ENCODE results near the gene IRAK1. TPM values are rescaled to one million over a fixed set of nuclear protein-coding genes. Genes with fewer than 3 reads are reported as not detected.

Gene IRAK1
- polyA plus RNA-seq, 3 donors = 53.8 to 92.1 (median 68.1) TPM

- no peak overlapping the region for H3K27ac ChIP-seq (ENCODE audit: low read depth, low read length)
- WGBS, 3 donors = 84 to 96% (median 94%) methylated on average over 14 to 15 of the region's 15 CpGs
Observed at GRCh38 chrX:154024271-154024670, 4.6 kb upstream of the IRAK1 start.

- H3K27ac ChIP-seq (ENCODE audit: low read depth, low read length) = no peak overlapping the region
- 68 to 76% (median 74%) methylated on average over 23 to 27 of the region's 27 CpGs for WGBS, 3 donors
Observed at GRCh38 chrX:154023276-154024000, 3.7 kb upstream of the IRAK1 start.

GRCh38 chrX:154022108-154022507 is 2.4 kb upstream of the IRAK1 start:
- 68 to 92% (median 84%) methylated on average over 5 of the region's 5 CpGs for WGBS, 3 donors
- H3K27ac ChIP-seq (ENCODE audit: low read depth, low read length) = no peak overlapping the region

- H3K27ac ChIP-seq (ENCODE audit: low read depth, low read length) = no peak overlapping the region
- WGBS, 3 donors = 51 to 75% (median 73%) methylated on average over 9 to 11 of the region's 11 CpGs
Observed at GRCh38 chrX:154021131-154021611, 1.5 kb upstream of the IRAK1 start.

- peak overlapping the region; percentile 68 for H3K27ac ChIP-seq (ENCODE audit: low read depth, low read length)
- 49 to 66% (median 65%) methylated on average over 8 to 9 of the region's 9 CpGs for WGBS, 3 donors
Observed at GRCh38 chrX:154020536-154021115, 924 bp upstream of the IRAK1 start.

- H3K27ac ChIP-seq (ENCODE audit: low read depth, low read length) = peak overlapping the region; percentile 55
- WGBS, 3 donors = 1 to 30% (median 2%) methylated on average over 16 to 45 of the region's 45 CpGs
Observed at GRCh38 chrX:154019061-154019621, 561 bp downstream of the IRAK1 start.

GRCh38 chrX:154018518-154019060 is 1.1 kb downstream of the IRAK1 start:
- 62 to 76% (median 73%) methylated on average over 5 to 15 of the region's 15 CpGs for WGBS, 3 donors
- no peak overlapping the region for H3K27ac ChIP-seq (ENCODE audit: low read depth, low read length)

GRCh38 chrX:154017766-154018517 is 1.8 kb downstream of the IRAK1 start:
- H3K27ac ChIP-seq (ENCODE audit: low read depth, low read length) = no peak overlapping the region
- WGBS, 3 donors = 85 to 96% (median 87%) methylated on average over 16 to 26 of the region's 26 CpGs

GRCh38 chrX:154016366-154017076 is 3.2 kb downstream of the IRAK1 start:
- H3K27ac ChIP-seq (ENCODE audit: low read depth, low read length) = no peak overlapping the region
- 87 to 94% (median 90%) methylated on average over 22 to 24 of the region's 24 CpGs for WGBS, 3 donors

- H3K27ac ChIP-seq (ENCODE audit: low read depth, low read length) = no peak overlapping the region
- 70 to 86% (median 84%) methylated on average over 11 to 16 of the region's 16 CpGs for WGBS, 3 donors
Observed at GRCh38 chrX:154015581-154016264, 4.0 kb downstream of the IRAK1 start.

GRCh38 chrX:154014429-154015380 is 5.0 kb downstream of the IRAK1 start:
- WGBS, 3 donors = 83 to 86% (median 84%) methylated on average over 20 to 24 of the region's 24 CpGs

GRCh38 chrX:154013614-154014360 is 5.9 kb downstream of the IRAK1 start:
- no peak overlapping the region for H3K27ac ChIP-seq (ENCODE audit: low read depth, low read length)
- WGBS, 3 donors = 43 to 50% (median 47%) methylated on average over 13 to 20 of the region's 20 CpGs

More at GRCh38 chrX:154014429-154015380, 5.0 kb downstream of the IRAK1 start:
- H3K27ac ChIP-seq (ENCODE audit: low read depth, low read length) = no peak overlapping the region

GRCh38 chrX:154013001-154013421 is 6.7 kb downstream of the IRAK1 start:
- H3K27ac ChIP-seq (ENCODE audit: low read depth, low read length) = no peak overlapping the region
- WGBS, 3 donors = 71 to 87% (median 79%) methylated on average over 4 to 17 of the region's 17 CpGs

- no peak overlapping the region for H3K27ac ChIP-seq (ENCODE audit: low read depth, low read length)
- WGBS, 3 donors = 78 to 87% (median 81%) methylated on average over 12 to 17 of the region's 17 CpGs
Observed at GRCh38 chrX:154012336-154012991, 7.2 kb downstream of the IRAK1 start.
